IMR-90 (cell line): Measurements from ENCODE around the gene AKR7A2. TPM values are rescaled to one million over a fixed set of nuclear protein-coding genes. Genes with fewer than 3 reads are reported as not detected.

Experiments used
- ATAC-seq: fragments of 200-7000 bp; cut with Tn5 transposase; 2 replicates; pipeline ENCODE4 v1.9.1; 2020; ENCODE audit warnings: low read depth, mild to moderate bottlenecking, moderate library complexity
- BruUV-seq: library from RNA; stranded (reverse); fragments of 400-500 nt; replicated peaks from 2 replicates; lab custom pipeline; 2021; lab: Mats Ljungman, UMichigan
- CTCF ChIA-PET: fragments of 300-600 bp; formaldehyde crosslinking; extraction: SDS; loops from one replicate; lab custom pipeline; 2021; ENCODE audit warnings: antibody characterized with exemption; lab: Yijun Ruan, JAX
- POLR2A ChIA-PET: fragments of 300-600 bp; sonication (Branson Sonifier 250); formaldehyde crosslinking; loops from one replicate; lab custom pipeline; 2022; ENCODE audit warnings: antibody characterized with exemption; ENCODE audit not compliant: unreplicated experiment; lab: Charles Lee
- DNase-seq: peaks from one replicate; pipeline ENCODE4 v3.0.0; 2013
- H2AFZ ChIP-seq: replicated peaks from 2 replicates; pipeline ENCODE3; 2013; ENCODE audit warnings: low read length, mild to moderate bottlenecking; ENCODE audit not compliant: poor library complexity
- H2AK5ac ChIP-seq: 2 replicates; pipeline ENCODE4 v1.6.1; 2013; ENCODE audit warnings: low read depth, low read length, inconsistent platforms
- H2AK9ac ChIP-seq: replicated peaks from 2 replicates; pipeline ENCODE3; 2013; ENCODE audit warnings: mild to moderate bottlenecking, low read depth, low read length, moderate library complexity; ENCODE audit not compliant: poor library complexity
- H2BK120ac ChIP-seq: 2 replicates; pipeline ENCODE4 v1.6.1; 2013; ENCODE audit warnings: low read depth, low read length, inconsistent platforms
- H2BK15ac ChIP-seq: 3 replicates; pipeline ENCODE4 v1.6.1; 2013; ENCODE audit warnings: low read depth, low read length, inconsistent platforms
- H2BK20ac ChIP-seq: 2 replicates; pipeline ENCODE4 v1.6.1; 2013; ENCODE audit warnings: low read depth, mild to moderate bottlenecking, inconsistent platforms, low read length, moderate library complexity
- H2BK5ac ChIP-seq: 2 replicates; pipeline ENCODE4 v1.6.1; 2013; ENCODE audit warnings: mild to moderate bottlenecking, low read depth, low read length, inconsistent platforms; ENCODE audit not compliant: poor library complexity, severe bottlenecking
- H3K14ac ChIP-seq: replicated peaks from 2 replicates; pipeline ENCODE4 v1.6.1; 2013; ENCODE audit warnings: low read depth, low read length, inconsistent platforms
- H3K18ac ChIP-seq: 2 replicates; pipeline ENCODE4 v1.6.1; 2013; ENCODE audit warnings: low read depth, low read length, control low read depth
- H3K23ac ChIP-seq: 2 replicates; pipeline ENCODE4 v1.6.1; 2013; ENCODE audit warnings: low read depth, low read length, inconsistent platforms
- H3K27ac ChIP-seq: 2 replicates; pipeline ENCODE4 v1.5.1; 2013; ENCODE audit warnings: mild to moderate bottlenecking, control low read depth, low read length; ENCODE audit not compliant: insufficient read depth
- H3K27me3 ChIP-seq: 2 replicates; pipeline ENCODE4 v1.6.1; 2013; ENCODE audit warnings: low read length; ENCODE audit not compliant: control insufficient read depth, insufficient read depth
- H3K36me3 ChIP-seq: 2 replicates; pipeline ENCODE4 v1.6.1; 2013; ENCODE audit warnings: low read length, mixed read lengths; ENCODE audit not compliant: control insufficient read depth, insufficient read depth
- H3K4ac ChIP-seq: 2 replicates; pipeline ENCODE4 v1.6.1; 2013; ENCODE audit warnings: low read depth, low read length, inconsistent platforms
- H3K4me1 ChIP-seq: 2 replicates; pipeline ENCODE4 v1.6.1; 2013; ENCODE audit warnings: low read length, mixed read lengths; ENCODE audit not compliant: control insufficient read depth, insufficient read depth
- H3K4me2 ChIP-seq: 2 replicates; pipeline ENCODE4 v1.6.1; 2013; ENCODE audit warnings: low read depth, mild to moderate bottlenecking, control low read depth, low read length, moderate library complexity
- H3K4me3 ChIP-seq: 2 replicates; pipeline ENCODE4 v1.5.1; 2013; ENCODE audit warnings: low read depth, mild to moderate bottlenecking, control low read depth, low read length, moderate library complexity; ENCODE audit not compliant: insufficient read depth
- H3K56ac ChIP-seq: 2 replicates; pipeline ENCODE4 v1.6.1; 2013; ENCODE audit warnings: low read length, inconsistent platforms; ENCODE audit not compliant: insufficient read depth; ENCODE audit errors: extremely low read depth
- H3K79me1 ChIP-seq, 2 experiments: 2 replicates each; pipeline ENCODE4 v1.6.1; 2013; ENCODE audit warnings: low read length in 2 of 2, inconsistent platforms in 1 of 2, low read depth in 1 of 2
- H3K9ac ChIP-seq: 2 replicates; pipeline ENCODE4 v1.6.1; 2013; ENCODE audit warnings: low read depth, low read length, control low read depth
- H3K9me1 ChIP-seq: 2 replicates; pipeline ENCODE4 v1.6.1; 2013; ENCODE audit warnings: low read length, inconsistent platforms; ENCODE audit not compliant: insufficient read depth
- H3K9me3 ChIP-seq: 2 replicates; pipeline ENCODE4 v1.6.1; 2013; ENCODE audit warnings: low read length; ENCODE audit not compliant: control insufficient read depth, insufficient read depth
- H4K20me1 ChIP-seq: 2 replicates; pipeline ENCODE4 v1.6.1; 2013; ENCODE audit warnings: low read length, inconsistent platforms; ENCODE audit not compliant: insufficient read depth
- H4K5ac ChIP-seq: 2 replicates; pipeline ENCODE4 v1.6.1; 2013; ENCODE audit warnings: mild to moderate bottlenecking, low read depth, low read length, control low read depth
- H4K8ac ChIP-seq, 2 experiments: 2 replicates each; pipeline ENCODE4 v1.6.1; 2013; ENCODE audit warnings: low read depth in 2 of 2, low read length in 2 of 2, control low read depth in 1 of 2, inconsistent platforms in 1 of 2
- H4K91ac ChIP-seq: 2 replicates; pipeline ENCODE4 v1.6.1; 2013; ENCODE audit warnings: low read depth, low read length, inconsistent platforms; ENCODE audit not compliant: insufficient read depth
- BHLHE40 ChIP-seq: fragments of 150-350 bp; IDR thresholded peaks from 2 replicates; pipeline ENCODE4 v1.6.1; 2016; ENCODE audit warnings: mild to moderate bottlenecking, low read depth, low read length
- CHD1 ChIP-seq: IDR thresholded peaks from 2 replicates; pipeline ENCODE4 v1.6.1; 2012; ENCODE audit warnings: low read depth, low read length, improper control_type of control experiment
- MAFK ChIP-seq: IDR thresholded peaks from 2 replicates; pipeline ENCODE4 v1.6.1; 2012; ENCODE audit warnings: low read depth, low read length, improper control_type of control experiment
- MAZ ChIP-seq: IDR thresholded peaks from 2 replicates; pipeline ENCODE4 v1.6.1; 2012; ENCODE audit warnings: low read depth, mild to moderate bottlenecking, low read length, improper control_type of control experiment, moderate library complexity, borderline replicate concordance
- NFE2L2 ChIP-seq: fragments of 150-350 bp; IDR thresholded peaks from 2 replicates; pipeline ENCODE4 v1.6.1; 2016; ENCODE audit warnings: low read depth, mild to moderate bottlenecking, low read length
- POLR2A ChIP-seq: IDR thresholded peaks from 2 replicates; pipeline ENCODE4 v1.6.1; 2012; ENCODE audit warnings: mild to moderate bottlenecking, low read depth, low read length
- WGBS, 2 experiments: methylation state at CpG; one replicate each; pipeline versions ENCODE4 v1.1.5 to v1.1.7; 2013; ENCODE audit warnings: missing lambda C conversion rate in 2 of 2; ENCODE audit not compliant: insufficient read length in 1 of 2; ENCODE audit errors: extremely low coverage in 2 of 2; 5-methylcytosine and 5-hydroxymethylcytosine counted together
- dilution Hi-C: fragments of 300-500 bp; cut with HindIII; formaldehyde crosslinking; loops from one replicate; pipeline ENCODE4 v1.14.3; 2018; ENCODE audit warnings: low sequenced_read_pairs; ENCODE audit not compliant: unreplicated experiment
- in situ Hi-C: fragments of 300-500 bp; cut with MboI; formaldehyde crosslinking; loops from 3 replicates; pipeline ENCODE4 v1.14.3; 2019; ENCODE audit warnings: low sequenced_read_pairs, inconsistent platforms, mixed read lengths
- intact Hi-C: fragments of 100-400 bp; cut with micrococcal nuclease; formaldehyde crosslinking; loops from 2 replicates; pipeline ENCODE4 v1.10.0; 2022
- polyA plus RNA-seq, 3 experiments: library from polyadenylated mRNA; depleted of rRNA; stranded (reverse); fragments of >200 nt; gene quantifications; 2 replicates each; pipeline ENCODE4 v1.2.3, GENCODE V29; 2012; ENCODE audit warnings: low replicate concordance in 1 of 3
- total RNA-seq: library from RNA; depleted of rRNA; stranded (reverse); fragments of >200 nt; gene quantifications from 2 replicates; pipeline ENCODE4 v1.2.3, GENCODE V29; 2012
- TF ChIP-seq, protein P1 (sequence below): conservative IDR thresholded peaks from 2 replicates; pipeline ENCODE4 v1.5.1; 2012; ENCODE audit warnings: mild to moderate bottlenecking, low read depth, low read length, improper control_type of control experiment

The AKR7A2 gene
- total and polyA plus RNA-seq, 2 of the 4 experiments (the other 2 are of a cell fraction) = 55.8 to 60.2 TPM

DNA sequence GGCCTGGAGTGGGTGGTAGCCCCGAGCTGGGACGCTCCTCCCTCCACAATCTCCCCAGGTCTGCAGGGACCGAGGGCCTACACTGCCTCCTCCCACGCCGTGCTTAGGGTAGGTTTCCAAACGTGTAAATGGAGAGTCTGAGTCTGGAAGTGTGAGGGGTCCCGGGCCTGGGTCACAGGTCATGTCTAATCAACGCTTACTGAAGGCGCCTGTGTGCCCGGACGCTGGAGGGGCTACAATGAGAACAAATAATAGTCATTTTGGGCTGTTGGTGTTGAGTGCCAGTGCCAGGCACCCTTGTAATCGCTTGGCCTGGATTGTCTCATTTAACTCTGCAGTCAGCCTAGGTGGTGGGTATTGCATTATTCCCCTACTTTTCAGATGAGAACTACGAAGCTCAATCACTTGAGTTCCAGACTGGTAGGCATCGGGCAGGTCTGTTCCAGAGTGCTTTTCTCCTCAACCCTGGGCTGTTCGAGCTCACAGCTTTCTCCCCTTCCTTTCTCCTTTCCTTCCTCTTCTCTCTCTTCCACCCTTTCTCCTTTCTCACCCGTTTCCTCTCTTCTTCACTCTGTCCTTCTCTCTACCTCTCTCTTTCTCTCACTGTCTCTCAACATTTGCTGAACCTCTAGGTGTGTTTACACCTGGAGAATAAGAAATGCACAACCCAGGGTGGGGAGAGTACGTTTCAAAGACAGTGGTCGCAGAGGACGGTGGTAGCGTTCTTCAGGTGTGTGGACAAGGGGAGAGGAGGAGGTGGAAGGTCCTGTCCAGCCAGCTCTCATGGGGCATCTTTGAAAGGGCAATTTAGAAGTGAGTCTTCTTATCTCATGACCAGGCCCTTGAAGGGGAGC is 1.1 kb upstream of the AKR7A2 start (continued):
- no peak for TF ChIP-seq BHLHE40
- no peak for TF ChIP-seq MAFK

DNA sequence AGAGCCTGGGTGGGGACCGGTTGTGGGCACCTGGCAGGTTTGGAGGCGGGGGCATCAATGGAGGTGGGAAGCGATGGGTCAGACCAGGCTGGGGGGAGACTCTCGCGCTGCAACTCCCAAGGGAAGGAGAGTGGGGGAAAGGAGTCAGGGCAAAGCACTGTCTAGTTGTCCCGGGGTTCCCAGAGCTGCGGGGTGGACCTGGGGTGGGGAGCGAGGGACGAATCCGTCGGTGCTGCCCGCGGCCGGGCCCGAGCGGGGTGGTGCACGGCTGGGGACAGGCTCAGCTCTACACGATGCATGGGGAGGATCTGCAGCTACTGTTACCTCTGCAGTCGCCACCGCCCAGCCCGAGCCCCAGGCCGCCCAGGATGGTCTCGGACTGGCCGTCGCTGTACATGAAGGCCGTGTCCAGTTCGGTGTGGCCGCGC is 427 bp downstream of the AKR7A2 start:
- peaks cover 21 to 74% of the 10 kb centered on the region in 2 experiments for H3K79me1 ChIP-seq
- H3K4me1 ChIP-seq = peaks cover 27% of the 10 kb centered on the region
- H3K9me3 ChIP-seq = no peaks in the 10 kb centered on the region
- H4K5ac ChIP-seq = no peak overlapping the region
- dilution Hi-C loops = no loop called here
- CTCF ChIA-PET = no interaction called here
- peak overlapping the region; percentile 67 for H3K14ac ChIP-seq
- H2AK9ac ChIP-seq = peak overlapping the region; percentile 90
- H3K36me3 ChIP-seq = peaks cover 20% of the 10 kb centered on the region
- TF ChIP-seq NFE2L2 (no peak), CHD1 (no peak), MAFK (no peak), MAZ (no peak), BHLHE40 (no peak), POLR2A (no peak; the same call in 1 of the 2 replicates)
- TF ChIP-seq, protein P1, sequence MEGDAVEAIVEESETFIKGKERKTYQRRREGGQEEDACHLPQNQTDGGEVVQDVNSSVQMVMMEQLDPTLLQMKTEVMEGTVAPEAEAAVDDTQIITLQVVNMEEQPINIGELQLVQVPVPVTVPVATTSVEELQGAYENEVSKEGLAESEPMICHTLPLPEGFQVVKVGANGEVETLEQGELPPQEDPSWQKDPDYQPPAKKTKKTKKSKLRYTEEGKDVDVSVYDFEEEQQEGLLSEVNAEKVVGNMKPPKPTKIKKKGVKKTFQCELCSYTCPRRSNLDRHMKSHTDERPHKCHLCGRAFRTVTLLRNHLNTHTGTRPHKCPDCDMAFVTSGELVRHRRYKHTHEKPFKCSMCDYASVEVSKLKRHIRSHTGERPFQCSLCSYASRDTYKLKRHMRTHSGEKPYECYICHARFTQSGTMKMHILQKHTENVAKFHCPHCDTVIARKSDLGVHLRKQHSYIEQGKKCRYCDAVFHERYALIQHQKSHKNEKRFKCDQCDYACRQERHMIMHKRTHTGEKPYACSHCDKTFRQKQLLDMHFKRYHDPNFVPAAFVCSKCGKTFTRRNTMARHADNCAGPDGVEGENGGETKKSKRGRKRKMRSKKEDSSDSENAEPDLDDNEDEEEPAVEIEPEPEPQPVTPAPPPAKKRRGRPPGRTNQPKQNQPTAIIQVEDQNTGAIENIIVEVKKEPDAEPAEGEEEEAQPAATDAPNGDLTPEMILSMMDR = no peak
- in situ Hi-C loops = no loop called here
- H2AFZ ChIP-seq = peak overlapping the region; percentile 96
- peak overlapping the region; percentile 70 for H2BK5ac ChIP-seq
- ATAC-seq = peak; percentile 27
- H3K27ac ChIP-seq = peak overlapping the region; percentile 79
- intact Hi-C loops = loop anchor here (5.0 kb wide), 1 partner anchor 59 kb away; the partner anchor contains the start of genes EMC1 and MRTO4
- no peak overlapping the region for H4K91ac ChIP-seq
- H3K27me3 ChIP-seq = no peaks in the 10 kb centered on the region
- H2BK15ac ChIP-seq = no peak overlapping the region
- peaks cover 30% of the 10 kb centered on the region for H4K20me1 ChIP-seq
- no peak for DNase-seq
- no peak overlapping the region for H2BK20ac ChIP-seq
- no TSS peak for BruUV-seq
- peak overlapping the region; percentile 98 for H3K4me2 ChIP-seq
- H3K9ac ChIP-seq = peak overlapping the region; percentile 85
- H3K9me1 ChIP-seq = peaks cover 38% of the 10 kb centered on the region
- POLR2A ChIA-PET = no interaction called here
- peak overlapping the region; percentile 96 for H3K4me3 ChIP-seq
- H3K4ac ChIP-seq = peak overlapping the region; percentile 43; the same call in 1 of the 2 replicates
- no peak overlapping the region for H3K56ac ChIP-seq
- H3K18ac ChIP-seq = no peak overlapping the region; the same call in 1 of the 2 replicates
- H4K8ac ChIP-seq = peak overlapping the region; percentile 34 to 64; a peak in 2 of 4 replicates
- 0% methylated on average over 23 of the region's 29 CpGs; no CpG with 5 or more reads in 1 of the 2 experiments for WGBS, 2 experiments
- H2BK120ac ChIP-seq = no peak overlapping the region
- H2AK5ac ChIP-seq = peak overlapping the region; percentile 56
- peak overlapping the region; percentile 11 for H3K23ac ChIP-seq
